OCI-LY1 (cell line): ENCODE data around the gene OXCT1.

ENCODE experiments used
- CTCF ChIP-seq: fragments of 200-600 bp; sonication (generic), shearing (Covaris generic); IDR thresholded peaks from 2 replicates; pipeline ENCODE4 v1.5.1; 2017; ENCODE audit warnings: mild to moderate bottlenecking, antibody characterized with exemption, low read length, moderate library complexity, mixed read lengths
- EZH2 ChIP-seq: fragments of 200-600 bp; sonication (generic), shearing (Covaris generic); IDR thresholded peaks from 2 replicates; pipeline ENCODE4 v1.8.0; 2017; ENCODE audit warnings: borderline replicate concordance, mixed run types, mild to moderate bottlenecking, antibody characterized with exemption, low read length, moderate library complexity, mixed read lengths

- TF ChIP-seq CTCF (no peak), EZH2 (no peak)
Measured at GRCh38 chr5:41776435-41776834, 93.8 kb downstream of the OXCT1 start.
